Lung (tissue), 12 donors: ENCODE results near the gene CCDC78. TPM values are rescaled to one million over a fixed set of nuclear protein-coding genes. Genes with fewer than 3 reads are reported as not detected.
"Not testable (repeated sequence)": the region's sequence is repeated elsewhere in the genome, so short reads cannot be mapped to it uniquely, and the experiment has no call there.

Experiments used
- ATAC-seq: fragments of 200-7000 bp; cut with Tn5 transposase; one replicate; pipeline ENCODE4 v1.9.1; 2020; ENCODE audit warnings: moderate number of reproducible peaks; ENCODE audit not compliant: insufficient read depth, low FRiP score
- DNase-seq, 3 donors: peaks; one replicate each; pipeline ENCODE4 v3.0.0-alpha.2; 2013 to 2017
- H3K27ac ChIP-seq, 2 donors: one replicate each; pipeline ENCODE4 v1.5.1; 2013; ENCODE audit warnings: mild to moderate bottlenecking in 2 of 2, moderate library complexity in 2 of 2, control low read depth in 1 of 2, inconsistent platforms in 1 of 2, low read depth in 1 of 2, low read length in 1 of 2
- H3K27me3 ChIP-seq, 3 donors: one replicate each; pipeline ENCODE4 v1.5.1; 2013; ENCODE audit warnings: low read length in 2 of 3; ENCODE audit not compliant: control insufficient read depth in 3 of 3, insufficient read depth in 3 of 3
- H3K36me3 ChIP-seq, 4 donors: one replicate each; pipeline ENCODE4 v1.5.1; 2013; ENCODE audit warnings: low read length in 4 of 4, mild to moderate bottlenecking in 1 of 4, moderate library complexity in 1 of 4; ENCODE audit not compliant: control insufficient read depth in 4 of 4, insufficient read depth in 4 of 4
- H3K4me1 ChIP-seq, 5 donors: one replicate each; pipeline ENCODE4 v1.5.1; 2013; ENCODE audit warnings: low read length in 5 of 5, mild to moderate bottlenecking in 2 of 5, moderate library complexity in 1 of 5; ENCODE audit not compliant: control insufficient read depth in 5 of 5, insufficient read depth in 5 of 5
- H3K4me3 ChIP-seq: one replicate; pipeline ENCODE4 v1.5.1; 2013; ENCODE audit warnings: mild to moderate bottlenecking, control low read depth, moderate library complexity
- H3K9ac ChIP-seq, 2 donors: one replicate each; pipeline ENCODE4 v1.5.1; 2013; ENCODE audit warnings: low read length in 2 of 2, control low read depth in 1 of 2; ENCODE audit not compliant: insufficient read depth in 1 of 2
- H3K9me3 ChIP-seq, 4 donors: one replicate each; pipeline ENCODE4 v1.5.1; 2013; ENCODE audit warnings: low read length in 3 of 4, mild to moderate bottlenecking in 1 of 4, moderate library complexity in 1 of 4; ENCODE audit not compliant: control insufficient read depth in 4 of 4, insufficient read depth in 3 of 4
- WGBS, 2 donors: extraction: QIAGEN DNeasy Blood & Tissue Kit; methylation state at CpG; one replicate each; pipeline ENCODE4 v1.1.7; 2013; 5-methylcytosine and 5-hydroxymethylcytosine counted together
- polyA plus RNA-seq, 2 donors: library from polyadenylated mRNA; stranded (reverse); fragments of 200-250 nt; gene quantifications; one replicate each; pipeline ENCODE4 v1.2.1, GENCODE V29; 2013
- total RNA-seq, 2 donors: library from RNA; depleted of rRNA in 1 of 2; stranded (reverse); fragments of >200 nt in 1 of 2; gene quantifications; one replicate each; pipeline ENCODE4 v1.2.1, GENCODE V29; 2014 to 2021
- TF ChIP-seq, protein P1 (sequence below): IDR thresholded peaks from 2 replicates; pipeline ENCODE4 v1.5.1; 2012; ENCODE audit warnings: mild to moderate bottlenecking; ENCODE audit errors: control extremely low read depth, extremely low read depth
- donor health status: control.
- donor health status: control.
- donor health status: Bipolar disorder and iron deficiency.
- donor health status: healthy.
- donor health status: DM: yes; HTN: yes; CAD: no.

CCDC78 gene
- total and polyA plus RNA-seq, 4 donors, result 25.6 to 71.6 (median 37.0) TPM

- no peak overlapping the region for H3K4me3 ChIP-seq
- H3K27ac ChIP-seq, result no peak overlapping the region
- ATAC-seq, result no peak
- H3K27me3 ChIP-seq, result peaks cover 0 to 35% (median 25%) of the 10 kb centered on the region in 3 donors
- H3K9me3 ChIP-seq, result peaks cover 0 to 8% (median 0%) of the 10 kb centered on the region in 4 donors
- no peak for DNase-seq
- no peak overlapping the region for H3K9ac ChIP-seq
- peaks cover 0 to under 1% (median 0%) of the 10 kb centered on the region in 4 donors for H3K36me3 ChIP-seq
- TF ChIP-seq, protein P1, sequence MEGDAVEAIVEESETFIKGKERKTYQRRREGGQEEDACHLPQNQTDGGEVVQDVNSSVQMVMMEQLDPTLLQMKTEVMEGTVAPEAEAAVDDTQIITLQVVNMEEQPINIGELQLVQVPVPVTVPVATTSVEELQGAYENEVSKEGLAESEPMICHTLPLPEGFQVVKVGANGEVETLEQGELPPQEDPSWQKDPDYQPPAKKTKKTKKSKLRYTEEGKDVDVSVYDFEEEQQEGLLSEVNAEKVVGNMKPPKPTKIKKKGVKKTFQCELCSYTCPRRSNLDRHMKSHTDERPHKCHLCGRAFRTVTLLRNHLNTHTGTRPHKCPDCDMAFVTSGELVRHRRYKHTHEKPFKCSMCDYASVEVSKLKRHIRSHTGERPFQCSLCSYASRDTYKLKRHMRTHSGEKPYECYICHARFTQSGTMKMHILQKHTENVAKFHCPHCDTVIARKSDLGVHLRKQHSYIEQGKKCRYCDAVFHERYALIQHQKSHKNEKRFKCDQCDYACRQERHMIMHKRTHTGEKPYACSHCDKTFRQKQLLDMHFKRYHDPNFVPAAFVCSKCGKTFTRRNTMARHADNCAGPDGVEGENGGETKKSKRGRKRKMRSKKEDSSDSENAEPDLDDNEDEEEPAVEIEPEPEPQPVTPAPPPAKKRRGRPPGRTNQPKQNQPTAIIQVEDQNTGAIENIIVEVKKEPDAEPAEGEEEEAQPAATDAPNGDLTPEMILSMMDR, result no peak
- H3K4me1 ChIP-seq, result peaks cover 0 to 27% (median 9%) of the 10 kb centered on the region in 5 donors
- WGBS, 2 donors, result 3 to 8% methylated on average over 15 to 37 of the region's 37 CpGs
Measured at GRCh38 chr16:693766-694165, 32.5 kb downstream of the CCDC78 start.

DNA sequence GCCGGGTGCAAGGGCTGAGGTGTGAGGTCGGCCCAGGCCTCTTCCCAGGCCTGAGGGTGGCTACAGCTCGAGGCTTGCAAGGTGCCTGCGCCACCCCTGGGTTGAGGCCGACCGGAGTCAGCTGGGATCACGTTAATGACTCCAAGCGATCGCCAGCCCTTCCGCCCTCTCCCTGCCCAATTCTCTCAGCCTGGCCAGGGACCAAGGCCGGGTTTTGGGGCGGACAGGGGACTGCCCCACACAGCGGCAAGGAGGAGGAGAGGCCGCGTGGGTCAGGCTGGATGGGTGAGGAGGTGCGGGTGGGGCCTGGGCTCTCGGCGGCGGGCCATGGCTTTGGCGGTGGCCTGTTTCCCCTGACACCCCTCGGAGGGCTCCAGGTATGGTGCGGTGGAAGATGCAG is 32.9 kb downstream of the CCDC78 start:
- no peak overlapping the region for H3K4me3 ChIP-seq
- no peak for DNase-seq
- ATAC-seq, result no peak
- peaks cover 0 to 35% (median 25%) of the 10 kb centered on the region in 3 donors for H3K27me3 ChIP-seq
- H3K4me1 ChIP-seq, result peaks cover 0 to 29% (median 12%) of the 10 kb centered on the region in 5 donors
- no peak overlapping the region for H3K9ac ChIP-seq
- TF ChIP-seq, protein P1, result no peak
- peaks cover 0 to 8% (median 0%) of the 10 kb centered on the region in 4 donors for H3K9me3 ChIP-seq
- WGBS, 2 donors, result 43 to 45% methylated on average over 22 of the region's 22 CpGs
- peaks cover 0 to 2% (median 0%) of the 10 kb centered on the region in 4 donors for H3K36me3 ChIP-seq
- no peak overlapping the region for H3K27ac ChIP-seq

GRCh38 chr16:692356-693108 is 33.7 kb downstream of the CCDC78 start:
- Histone ChIP-seq H3K4me1 (peaks cover 0 to 29% (median 12%) of the 10 kb centered on the region in 5 donors), H3K4me3 (no peak overlapping the region), H3K27ac (no peak overlapping the region), H3K9me3 (peaks cover 0 to 8% (median 0%) of the 10 kb centered on the region in 4 donors), H3K27me3 (peaks cover 0 to 35% (median 25%) of the 10 kb centered on the region in 3 donors), H3K9ac (no peak overlapping the region), H3K36me3 (peaks cover 0 to 3% (median 1%) of the 10 kb centered on the region in 4 donors)
- DNase-seq (no peak), ATAC-seq (no peak)
- TF ChIP-seq, protein P1, result no peak
- WGBS, 2 donors, result 70% methylated on average over 10 of the region's 10 CpGs

DNA sequence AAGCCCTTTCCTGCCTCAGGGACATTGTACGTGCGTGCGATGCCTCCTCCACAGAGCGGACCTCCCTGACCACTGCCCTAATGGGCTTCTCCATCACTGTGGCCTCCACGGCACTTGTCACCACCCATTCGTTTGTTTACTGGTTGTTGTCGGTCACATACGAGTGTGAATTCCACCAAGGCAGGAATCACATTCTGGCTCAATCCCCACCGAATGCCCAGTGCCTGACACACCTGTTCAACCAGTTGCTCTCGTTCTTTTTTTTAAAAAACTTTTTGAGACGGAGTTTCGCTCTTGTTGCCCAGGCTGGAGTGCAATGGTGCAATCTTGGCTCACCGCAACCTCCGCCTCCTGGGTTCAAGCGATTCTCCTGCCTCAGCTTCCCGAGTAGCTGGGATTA is 35.0 kb downstream of the CCDC78 start:
- H3K4me3 ChIP-seq, ATAC-seq, DNase-seq, H3K9ac ChIP-seq, H3K27ac ChIP-seq, H3K9me3 ChIP-seq: not testable (repeated sequence)
- peaks cover 0 to 11% (median 6%) of the 10 kb centered on the region in 4 donors for H3K36me3 ChIP-seq
- peaks cover 0 to 29% (median 12%) of the 10 kb centered on the region in 5 donors for H3K4me1 ChIP-seq
- H3K27me3 ChIP-seq, result peaks cover 0 to 33% (median 25%) of the 10 kb centered on the region in 3 donors
- WGBS, 2 donors, result 77 to 86% methylated on average over 16 of the region's 16 CpGs
